Urinary bladder (tissue), 4 donors: ENCODE results near the gene OPN1LW. TPM values are rescaled to one million over a fixed set of nuclear protein-coding genes. Genes with fewer than 3 reads are reported as not detected.
A peak's percentile ranks its signal among the peaks of the same experiment; 100 is the strongest.

Experiments used
- DNase-seq: peaks from one replicate; pipeline ENCODE4 v3.0.0-alpha.2; 2015; ENCODE audit errors: extremely low spot score
- H3K27ac ChIP-seq: one replicate; pipeline ENCODE4 v1.5.1; 2013; ENCODE audit warnings: low read depth, mild to moderate bottlenecking, moderate library complexity
- H3K36me3 ChIP-seq: one replicate; pipeline ENCODE4 v1.6.1; 2013; ENCODE audit warnings: mild to moderate bottlenecking, moderate library complexity; ENCODE audit not compliant: insufficient read depth
- H3K4me1 ChIP-seq: one replicate; pipeline ENCODE4 v1.6.1; 2013; ENCODE audit warnings: mild to moderate bottlenecking, moderate library complexity; ENCODE audit not compliant: insufficient read depth
- H3K4me3 ChIP-seq: one replicate; pipeline ENCODE4 v1.5.1; 2013; ENCODE audit warnings: low read depth, low read length
- WGBS: extraction: QIAGEN DNeasy Blood & Tissue Kit; methylation state at CpG from one replicate; pipeline ENCODE4 v1.1.7; 2013; 5-methylcytosine and 5-hydroxymethylcytosine counted together
- polyA plus RNA-seq: library from polyadenylated mRNA; stranded (reverse); fragments of 200-250 nt; gene quantifications from one replicate; pipeline ENCODE4 v1.2.3, GENCODE V29; 2013
- total RNA-seq: library from RNA; depleted of rRNA; stranded (reverse); fragments of >200 nt; gene quantifications from one replicate; pipeline ENCODE4 v1.2.3, GENCODE V29; 2014
- donor health status: healthy with polysubstance abuse.
- donor health status: healthy.

Gene OPN1LW
- total and polyA plus RNA-seq, 2 donors = not detected

- WGBS = 93% methylated on average over 3 of the region's 3 CpGs
- H3K36me3 ChIP-seq = no peaks in the 10 kb centered on the region
- H3K27ac ChIP-seq = no peak overlapping the region
- no peaks in the 10 kb centered on the region for H3K4me1 ChIP-seq
- H3K4me3 ChIP-seq = no peak overlapping the region
- DNase-seq = no peak
These were observed 23.5 kb upstream of the OPN1LW start for GRCh38 chrX:154120567-154120966.

GRCh38 chrX:154121207-154121606, 22.8 kb upstream of the OPN1LW start:
- WGBS = 70% methylated on average over 4 of the region's 4 CpGs
- Histone ChIP-seq H3K36me3 (no peaks in the 10 kb centered on the region), H3K4me1 (no peaks in the 10 kb centered on the region), H3K4me3 (no peak overlapping the region), H3K27ac (no peak overlapping the region)
- no peak for DNase-seq

GRCh38 chrX:154121961-154122360, 22.1 kb upstream of the OPN1LW start:
- 65% methylated on average over 11 of the region's 11 CpGs for WGBS
- H3K36me3 ChIP-seq = no peaks in the 10 kb centered on the region
- H3K27ac ChIP-seq = no peak overlapping the region
- H3K4me1 ChIP-seq = no peaks in the 10 kb centered on the region
- no peak overlapping the region for H3K4me3 ChIP-seq
- DNase-seq = no peak

- no peak overlapping the region for H3K4me3 ChIP-seq
- 85% methylated on average over 22 of the region's 22 CpGs for WGBS
- no peaks in the 10 kb centered on the region for H3K4me1 ChIP-seq
- no peak overlapping the region for H3K27ac ChIP-seq
- no peak for DNase-seq
- no peaks in the 10 kb centered on the region for H3K36me3 ChIP-seq
These were observed 20.5 kb upstream of the OPN1LW start for GRCh38 chrX:154123241-154124219.

GRCh38 chrX:154125391-154126040, 18.5 kb upstream of the OPN1LW start:
- Histone ChIP-seq H3K36me3 (no peaks in the 10 kb centered on the region), H3K4me3 (no peak overlapping the region), H3K4me1 (no peaks in the 10 kb centered on the region), H3K27ac (no peak overlapping the region)
- WGBS = 50% methylated on average over 30 of the region's 30 CpGs
- no peak for DNase-seq

- H3K4me1 ChIP-seq = no peaks in the 10 kb centered on the region
- H3K4me3 ChIP-seq = no peak overlapping the region
- DNase-seq = no peak
- 95% methylated on average over 11 of the region's 11 CpGs for WGBS
- H3K36me3 ChIP-seq = no peaks in the 10 kb centered on the region
- no peak overlapping the region for H3K27ac ChIP-seq
These were observed 17.9 kb upstream of the OPN1LW start for GRCh38 chrX:154126101-154126500.

GRCh38 chrX:154131955-154132354, 12.1 kb upstream of the OPN1LW start:
- Histone ChIP-seq H3K36me3 (no peaks in the 10 kb centered on the region), H3K4me1 (no peaks in the 10 kb centered on the region), H3K4me3 (no peak overlapping the region), H3K27ac (no peak overlapping the region)
- WGBS = 88% methylated on average over 4 of the region's 4 CpGs
- DNase-seq = no peak

- Histone ChIP-seq H3K36me3 (no peaks in the 10 kb centered on the region), H3K4me3 (no peak overlapping the region), H3K27ac (no peak overlapping the region), H3K4me1 (no peaks in the 10 kb centered on the region)
- no peak for DNase-seq
- WGBS = 97% methylated on average over 9 of the region's 9 CpGs
These were observed 11.7 kb upstream of the OPN1LW start for GRCh38 chrX:154132366-154132765.

- 80% methylated on average over 7 of the region's 7 CpGs for WGBS
These were observed 8.4 kb upstream of the OPN1LW start for GRCh38 chrX:154135458-154136229.

GRCh38 chrX:154136627-154137161, 7.3 kb upstream of the OPN1LW start:
- no peaks in the 10 kb centered on the region for H3K36me3 ChIP-seq
- H3K27ac ChIP-seq = no peak overlapping the region
- H3K4me3 ChIP-seq = peak overlapping the region; percentile 11
- no peak for DNase-seq
- WGBS = 4% methylated on average over 44 of the region's 44 CpGs
- no peaks in the 10 kb centered on the region for H3K4me1 ChIP-seq

More at GRCh38 chrX:154135458-154136229, 8.4 kb upstream of the OPN1LW start:
- H3K4me1 ChIP-seq = no peaks in the 10 kb centered on the region
- H3K4me3 ChIP-seq = no peak overlapping the region
- no peak for DNase-seq
- no peaks in the 10 kb centered on the region for H3K36me3 ChIP-seq
- no peak overlapping the region for H3K27ac ChIP-seq

GRCh38 chrX:154138857-154139256, 5.2 kb upstream of the OPN1LW start:
- 95% methylated on average over 10 of the region's 10 CpGs for WGBS
- no peak overlapping the region for H3K4me3 ChIP-seq
- no peak for DNase-seq
- H3K4me1 ChIP-seq = no peaks in the 10 kb centered on the region
- H3K27ac ChIP-seq = no peak overlapping the region
- H3K36me3 ChIP-seq = no peaks in the 10 kb centered on the region

GRCh38 chrX:154140206-154140605, 3.8 kb upstream of the OPN1LW start:
- no peak for DNase-seq
- 85% methylated on average over 12 of the region's 12 CpGs for WGBS

GRCh38 chrX:154140742-154141141, 3.3 kb upstream of the OPN1LW start:
- no peak overlapping the region for H3K27ac ChIP-seq
- no peak overlapping the region for H3K4me3 ChIP-seq
- no peak for DNase-seq
- H3K4me1 ChIP-seq = no peaks in the 10 kb centered on the region
- H3K36me3 ChIP-seq = no peaks in the 10 kb centered on the region
- WGBS = 88% methylated on average over 10 of the region's 10 CpGs

More at GRCh38 chrX:154140206-154140605, 3.8 kb upstream of the OPN1LW start:
- Histone ChIP-seq H3K36me3 (no peaks in the 10 kb centered on the region), H3K4me3 (no peak overlapping the region), H3K27ac (no peak overlapping the region), H3K4me1 (no peaks in the 10 kb centered on the region)
